Stimulated activated CD8-positive, alpha-beta memory T cell treated with anti-CD3 and anti-CD28 coated beads, Interleukin-4, amount 100 ng/mL, for 24 hours (primary cell): ENCODE results near the gene SALL4.
"Not testable (repeated sequence)": the region's sequence is repeated elsewhere in the genome, so short reads cannot be mapped to it uniquely, and the experiment has no call there.

Source experiments
- DNase-seq: peaks from one replicate; pipeline ENCODE4 v3.0.0-alpha.2; 2020; ENCODE audit warnings: low read depth

The SALL4 gene

DNA sequence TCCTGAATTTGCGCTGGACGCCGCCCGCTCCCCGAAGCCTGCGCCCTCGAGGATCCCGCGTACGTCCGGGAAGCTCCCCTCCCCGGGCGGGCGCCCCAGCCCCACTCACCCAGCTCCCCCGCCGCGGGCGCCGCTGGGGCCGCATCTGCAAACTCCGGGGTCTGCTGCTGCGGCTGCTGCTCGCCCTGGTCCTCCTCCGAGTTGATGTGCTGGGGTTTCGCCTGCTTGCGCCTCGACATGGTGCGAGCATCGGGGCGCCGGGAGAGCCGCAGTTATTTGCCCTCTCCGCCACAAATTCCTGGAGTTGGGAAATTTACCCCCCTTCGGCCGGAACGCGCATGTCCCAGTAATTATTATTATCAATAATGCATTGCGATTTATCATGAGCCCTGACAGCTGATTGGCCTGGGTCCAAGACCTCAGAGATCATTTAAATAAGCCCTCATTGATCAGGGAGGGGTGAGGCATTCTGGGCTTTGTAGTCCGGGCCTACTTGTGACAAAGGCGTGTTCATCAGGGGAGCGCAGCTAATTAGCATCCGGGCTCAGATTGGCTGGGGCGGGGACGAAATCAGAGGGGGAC is at the start of gene SALL4:
Gene SALL4, minus strand, starts transcription at position 352 of the 582 bp plus-strand sequence. Its CDS starts 113 bp downstream, at position 239.
- DNase-seq = no peak

- DNase-seq = no peak
Measured at GRCh38 chr20:51848346-51848745, 46.0 kb upstream of the SALL4 start.

- no peak for DNase-seq
Measured at GRCh38 chr20:51840865-51841264, 38.5 kb upstream of the SALL4 start.

DNA sequence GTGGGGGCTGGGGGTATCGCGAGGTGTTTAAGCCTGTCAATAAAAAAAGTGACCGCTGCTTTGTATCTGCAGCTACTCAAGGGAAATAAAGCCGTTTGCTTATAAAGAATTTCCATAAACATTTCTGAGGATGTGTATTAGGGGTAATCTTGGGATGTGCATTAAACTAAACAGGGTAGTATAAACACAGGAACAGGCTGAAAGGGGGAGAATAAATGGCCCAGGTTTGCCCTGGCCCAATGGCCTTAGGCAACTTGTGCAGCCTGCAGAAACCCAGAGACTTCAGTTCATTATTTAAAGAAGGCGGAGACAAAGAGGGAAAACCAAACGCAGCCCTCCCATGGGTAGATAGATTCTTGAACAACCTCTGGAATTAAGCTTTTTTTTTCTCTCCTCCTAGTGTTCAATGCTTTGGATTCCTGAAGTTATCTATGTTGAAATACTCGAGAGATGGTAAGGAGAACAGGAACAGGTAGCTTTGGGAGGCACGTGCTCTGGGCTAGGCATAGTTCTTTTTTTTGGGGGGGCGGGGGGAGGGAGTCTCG is 35.6 kb upstream of the SALL4 start:
- DNase-seq = no peak

- DNase-seq = no peak
Measured at GRCh38 chr20:51837436-51837835, 35.1 kb upstream of the SALL4 start.

DNA sequence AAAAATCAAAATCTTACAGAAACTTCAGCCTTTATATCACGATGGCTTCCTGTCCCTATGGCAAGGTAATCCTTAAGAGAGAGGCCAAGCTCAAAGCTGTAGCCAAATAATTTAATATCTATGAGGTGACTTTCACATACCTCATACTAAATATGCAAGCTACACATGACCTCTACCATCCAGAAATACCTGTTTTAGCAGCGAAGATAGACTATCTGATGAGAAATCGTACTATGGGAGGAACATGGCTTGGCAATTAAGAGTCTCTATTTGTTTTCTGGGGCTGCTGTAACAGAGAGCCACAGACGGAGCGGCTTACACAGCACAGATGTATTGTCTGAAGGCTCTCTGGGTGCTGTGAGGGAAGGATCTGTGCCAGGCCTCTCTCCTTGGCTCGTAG is 31.0 kb upstream of the SALL4 start:
- no peak for DNase-seq

- DNase-seq = no peak
Measured at GRCh38 chr20:51832276-51832675, 30.0 kb upstream of the SALL4 start.

DNA sequence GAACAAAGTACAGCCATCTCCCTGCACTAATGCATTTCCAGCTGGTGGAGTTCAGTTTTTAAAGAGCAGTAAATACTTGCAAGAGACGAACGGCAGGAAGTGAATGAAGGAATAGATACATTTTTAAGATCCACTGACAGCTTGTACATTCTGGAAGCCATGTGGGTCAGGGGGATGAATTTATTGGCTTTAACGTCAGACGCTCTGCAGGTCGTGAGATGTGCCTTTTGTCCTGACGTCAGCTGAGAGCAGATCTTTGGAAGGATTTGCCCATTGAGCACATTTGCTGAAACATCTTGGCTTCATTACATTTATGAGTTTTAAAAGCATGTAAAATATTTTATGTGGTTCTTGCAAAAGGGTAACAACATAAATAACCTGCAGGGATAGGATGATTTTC is 29.5 kb upstream of the SALL4 start:
- no peak for DNase-seq

GRCh38 chr20:51830538-51830937 is 28.2 kb upstream of the SALL4 start:
- DNase-seq = no peak

DNA sequence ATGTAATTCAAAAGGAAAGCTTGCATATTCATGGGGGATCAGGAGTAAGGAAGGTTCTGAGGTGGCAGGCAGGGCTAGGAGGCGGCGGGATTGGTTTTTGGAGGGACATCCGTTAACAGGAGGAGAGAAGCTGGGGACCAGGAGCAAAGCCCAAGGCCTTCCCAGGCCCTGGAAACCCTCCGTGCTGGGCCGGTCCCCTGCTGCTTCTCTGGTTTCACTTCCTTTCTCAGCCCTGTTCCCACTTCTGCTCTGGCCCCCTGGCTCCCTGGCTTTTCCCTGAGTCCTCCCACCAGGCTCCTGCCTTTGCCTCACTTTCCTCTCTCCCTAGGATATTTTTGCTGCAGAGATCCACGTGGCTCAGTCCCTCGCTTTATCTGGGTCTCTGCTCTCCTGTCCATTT is 26.4 kb upstream of the SALL4 start:
- no peak for DNase-seq

- DNase-seq = no peak
Measured at GRCh38 chr20:51826372-51826771, 24.1 kb upstream of the SALL4 start.

- no peak for DNase-seq
Measured at GRCh38 chr20:51818479-51819008, 16.2 kb upstream of the SALL4 start.

DNA sequence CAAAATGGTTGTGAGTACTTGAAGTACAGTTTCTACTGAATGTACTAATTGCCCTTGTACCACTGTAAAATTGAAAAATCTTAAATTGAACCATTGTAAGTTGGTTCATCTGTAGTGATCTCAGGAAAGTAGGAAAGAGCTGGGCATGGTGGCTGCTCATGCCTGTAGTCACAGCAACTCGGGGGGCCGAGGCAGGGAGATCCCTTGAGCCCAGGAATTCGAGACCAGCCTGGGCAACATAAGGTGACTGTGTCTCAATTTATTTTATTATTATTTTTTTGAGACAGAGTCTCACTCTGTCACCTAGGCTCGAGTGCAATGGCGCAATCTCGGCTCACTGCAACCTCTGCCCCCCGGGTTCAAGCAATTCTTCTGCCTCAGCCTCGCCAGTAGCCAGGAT is 14.5 kb upstream of the SALL4 start:
- DNase-seq = not testable (repeated sequence)

- DNase-seq = no peak
Measured at GRCh38 chr20:51815383-51816076, 13.2 kb upstream of the SALL4 start.

- DNase-seq = no peak
Measured at GRCh38 chr20:51812861-51813260, 10.5 kb upstream of the SALL4 start.

- no peak for DNase-seq
Measured at GRCh38 chr20:51811514-51812128, 9.3 kb upstream of the SALL4 start.

DNA sequence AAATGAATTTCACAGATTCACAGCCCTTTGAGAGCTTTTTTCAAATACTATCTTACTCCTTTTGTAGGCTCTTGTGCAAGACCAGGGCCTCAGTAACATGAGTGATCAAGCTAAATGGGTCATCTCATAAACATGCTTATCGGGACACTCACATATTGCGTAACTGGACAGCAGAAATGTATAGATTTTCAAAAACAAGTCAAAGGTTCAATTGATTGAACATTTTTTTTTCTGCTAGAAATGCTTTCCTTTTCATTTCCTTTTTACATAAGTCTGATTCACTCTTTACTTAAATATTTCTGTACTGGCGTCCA is 8.7 kb upstream of the SALL4 start:
- no peak for DNase-seq

DNA sequence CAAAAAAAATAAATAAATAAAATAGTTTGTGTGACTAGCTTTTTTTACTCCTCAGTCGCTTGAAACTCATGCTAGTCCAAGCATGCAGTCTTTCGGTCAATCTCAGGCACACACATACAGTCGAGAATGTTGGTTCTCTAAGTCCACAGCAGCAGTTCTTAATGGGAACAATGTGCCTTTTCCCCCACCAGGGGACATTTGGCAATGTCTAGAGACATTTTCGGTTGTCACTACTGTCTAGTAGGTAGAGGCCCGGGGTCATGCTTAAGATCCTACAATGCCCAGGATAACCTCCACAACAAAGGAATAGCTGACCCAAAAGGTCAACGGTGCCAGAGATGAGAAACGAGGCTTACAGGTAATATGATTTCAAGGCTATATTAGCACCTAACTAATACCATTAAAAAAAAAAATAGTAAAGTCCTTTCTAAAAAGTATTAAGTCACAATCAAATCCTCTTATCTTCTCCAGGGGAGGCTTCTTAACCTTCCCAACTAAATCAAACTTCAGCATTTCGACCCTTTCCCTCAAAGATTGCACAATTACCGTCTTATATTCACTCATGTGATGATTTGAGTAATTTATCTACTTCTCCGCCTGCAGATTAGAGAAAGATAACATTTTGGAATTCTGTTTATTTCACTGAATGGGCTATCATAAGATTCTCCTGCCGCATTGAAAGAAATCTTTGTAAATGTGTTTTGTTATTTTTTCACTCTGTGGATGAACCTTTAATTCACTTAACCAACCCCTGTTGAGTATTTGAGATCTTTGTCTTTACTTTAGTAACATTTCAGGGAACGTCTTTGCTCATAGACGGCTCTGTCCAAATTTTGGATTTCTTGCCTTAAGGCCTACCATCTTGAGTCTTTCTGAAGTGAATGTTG is 8.1 kb upstream of the SALL4 start:
- no peak for DNase-seq

- no peak for DNase-seq
Measured at GRCh38 chr20:51807720-51808250, 5.5 kb upstream of the SALL4 start.

DNA sequence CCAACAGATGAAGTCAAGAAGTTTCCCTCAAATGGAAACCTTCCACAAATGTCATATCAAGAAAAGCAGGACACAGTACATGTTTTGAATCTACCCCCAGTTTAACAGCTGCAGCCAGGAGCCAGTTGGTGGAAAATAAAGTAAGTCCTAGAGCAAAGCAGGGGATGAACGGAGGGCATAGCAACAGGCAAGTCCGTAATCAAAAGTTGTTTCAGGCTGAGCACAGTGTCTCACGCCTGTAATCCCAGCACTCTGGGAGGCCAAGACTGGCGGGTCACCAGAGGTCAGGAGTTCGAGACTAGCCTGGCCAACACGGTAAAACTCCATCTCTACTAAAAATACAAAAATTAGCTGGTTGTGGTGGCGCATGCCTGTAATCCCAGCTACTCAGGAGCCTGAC is 2.4 kb upstream of the SALL4 start:
- DNase-seq = no peak

GRCh38 chr20:51803148-51803854 is 980 bp upstream of the SALL4 start:
- no peak for DNase-seq

DNA sequence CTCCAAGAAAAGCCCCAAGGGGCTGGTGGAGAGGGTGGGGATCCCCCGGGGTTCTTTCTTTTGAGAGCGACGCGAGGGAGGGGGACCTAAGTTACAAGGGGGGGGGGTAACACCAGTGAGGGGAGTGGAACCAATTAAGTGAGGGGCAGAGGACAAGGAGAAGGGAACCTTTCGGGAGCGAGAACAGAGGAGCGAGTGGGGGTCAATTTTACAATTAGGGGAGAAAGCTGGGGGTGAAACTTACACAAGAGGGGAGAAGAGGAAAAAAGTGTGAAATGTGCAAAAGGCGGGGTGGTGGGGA is 548 bp downstream of the SALL4 start:
- DNase-seq = no peak
